IMR-90 (cell line): ENCODE data around the gene RAD1.

Experiments used
- CEBPB ChIP-seq: IDR thresholded peaks from 2 replicates; pipeline ENCODE4 v1.6.1; 2012; ENCODE audit warnings: low read depth, low read length, improper control_type of control experiment
- CTCF ChIP-seq: conservative IDR thresholded peaks from 2 replicates; pipeline ENCODE4 v1.5.1; 2012; ENCODE audit warnings: mild to moderate bottlenecking, low read depth, low read length, improper control_type of control experiment
- ELK1 ChIP-seq: fragments of 150-350 bp; IDR thresholded peaks from 2 replicates; pipeline ENCODE4 v1.6.1; 2016; ENCODE audit warnings: low read depth, mild to moderate bottlenecking, low read length, moderate library complexity, borderline replicate concordance
- FOS ChIP-seq: fragments of 150-350 bp; IDR thresholded peaks from 2 replicates; pipeline ENCODE4 v1.6.1; 2016; ENCODE audit warnings: low read depth, low read length
- MAFK ChIP-seq: IDR thresholded peaks from 2 replicates; pipeline ENCODE4 v1.6.1; 2012; ENCODE audit warnings: low read depth, low read length, improper control_type of control experiment
- NFE2L2 ChIP-seq: fragments of 150-350 bp; IDR thresholded peaks from 2 replicates; pipeline ENCODE4 v1.6.1; 2016; ENCODE audit warnings: low read depth, mild to moderate bottlenecking, low read length
- POLR2A ChIP-seq: IDR thresholded peaks from 2 replicates; pipeline ENCODE4 v1.6.1; 2012; ENCODE audit warnings: mild to moderate bottlenecking, low read depth, low read length
- RAD21 ChIP-seq: IDR thresholded peaks from 2 replicates; pipeline ENCODE4 v1.6.1; 2012; ENCODE audit warnings: low read length, improper control_type of control experiment
- USF2 ChIP-seq: fragments of 150-350 bp; IDR thresholded peaks from 2 replicates; pipeline ENCODE4 v1.6.1; 2017; ENCODE audit warnings: mild to moderate bottlenecking, antibody characterized with exemption, low read length, low read depth

- TF ChIP-seq POLR2A (no peak), MAFK (no peak), CTCF (no peak), ELK1 (no peak), USF2 (no peak), RAD21 (no peak), CEBPB (no peak), NFE2L2 (no peak), FOS (no peak)
These were observed 20.6 kb downstream of the RAD1 start for GRCh38 chr5:34894716-34895115.
